H1 (cell line): ENCODE results near the gene NFATC4. TPM values are rescaled to one million over a fixed set of nuclear protein-coding genes. Genes with fewer than 3 reads are reported as not detected.

Experiments used
- CTCF ChIA-PET: fragments of 300-600 bp; sonication (Branson Sonifier 250); formaldehyde crosslinking; loops from one replicate; lab custom pipeline; 2021; ENCODE audit not compliant: partially characterized antibody; lab: Charles Lee
- POLR2A ChIA-PET: fragments of 300-600 bp; sonication (Branson Sonifier 250); formaldehyde crosslinking; loops from one replicate; lab custom pipeline; 2021; ENCODE audit warnings: inconsistent platforms; ENCODE audit not compliant: partially characterized antibody; lab: Charles Lee
- DNase-seq, 2 experiments: peaks; one replicate each; pipeline versions ENCODE4 v3.0.0 to v3.0.0-alpha.2; 2010 to 2022; ENCODE audit warnings: low spot score in 2 of 2, low read depth in 1 of 2, mixed read lengths in 1 of 2
- FAIRE-seq: peaks from 2 replicates; lab custom pipeline; 2011; peaks lifted over from hg19 to GRCh38; lab: Jason Lieb, UNC
- H2AFZ ChIP-seq: 2 replicates; pipeline ENCODE4 v1.8.1; 2012; ENCODE audit warnings: low read length, inconsistent platforms
- H2AK5ac ChIP-seq: 2 replicates; pipeline ENCODE4 v1.6.1; 2013; ENCODE audit warnings: low read depth, low read length
- H2BK120ac ChIP-seq: replicated peaks from 2 replicates; pipeline ENCODE3; 2013; ENCODE audit warnings: low read depth, low read length, inconsistent platforms
- H2BK12ac ChIP-seq: 2 replicates; pipeline ENCODE4 v1.6.1; 2013; ENCODE audit warnings: low read depth, low read length
- H2BK15ac ChIP-seq: 2 replicates; pipeline ENCODE4 v1.6.1; 2013; ENCODE audit warnings: low read length
- H2BK20ac ChIP-seq: 2 replicates; pipeline ENCODE4 v1.6.1; 2013; ENCODE audit warnings: low read length
- H2BK5ac ChIP-seq: 2 replicates; pipeline ENCODE4 v1.6.1; 2013; ENCODE audit warnings: low read depth, low read length
- H3K14ac ChIP-seq: 2 replicates; pipeline ENCODE4 v1.6.1; 2013; ENCODE audit warnings: inconsistent platforms; ENCODE audit not compliant: insufficient read length
- H3K18ac ChIP-seq: 2 replicates; pipeline ENCODE4 v1.6.1; 2013; ENCODE audit warnings: low read length; ENCODE audit errors: extremely low read depth
- H3K23ac ChIP-seq: 2 replicates; pipeline ENCODE4 v1.6.1; 2013; ENCODE audit warnings: inconsistent platforms; ENCODE audit not compliant: insufficient read length
- H3K23me2 ChIP-seq: 2 replicates; pipeline ENCODE4 v1.6.1; 2013; ENCODE audit warnings: low read depth, low read length
- H3K27ac ChIP-seq: 2 replicates; pipeline ENCODE4 v1.6.1; 2011; ENCODE audit warnings: low read depth, low read length, inconsistent platforms
- H3K27me3 ChIP-seq, 4 experiments: replicated peaks in 1 of 4; 1 replicate in 1 of 4; 2 replicates in 3 of 4; pipeline versions ENCODE4 v1.6.1 to v1.8.1; 2011 to 2013; ENCODE audit warnings: low read length in 3 of 4, mild to moderate bottlenecking in 3 of 4, inconsistent platforms in 2 of 4, mixed read lengths in 2 of 4, moderate library complexity in 1 of 4; ENCODE audit not compliant: control insufficient read depth in 3 of 4, insufficient read depth in 3 of 4; ENCODE audit errors: extremely low read depth in 1 of 4
- H3K36me3 ChIP-seq, 4 experiments: 2 replicates each; pipeline versions ENCODE4 v1.6.1 to v1.8.1; 2011 to 2013; ENCODE audit warnings: mild to moderate bottlenecking in 4 of 4, low read length in 3 of 4, moderate library complexity in 2 of 4, control low read depth in 1 of 4, inconsistent platforms in 1 of 4; ENCODE audit not compliant: insufficient read depth in 4 of 4, control insufficient read depth in 2 of 4
- H3K4ac ChIP-seq: replicated peaks from 2 replicates; pipeline ENCODE3; 2013; ENCODE audit warnings: low read length, low read depth, mixed read lengths, inconsistent platforms; ENCODE audit not compliant: insufficient read length
- H3K4me1 ChIP-seq, 4 experiments: replicated peaks in 1 of 4; 1 replicate in 1 of 4; 2 replicates in 3 of 4; pipeline versions ENCODE4 v1.6.1 to v1.8.1; 2011 to 2013; ENCODE audit warnings: low read length in 3 of 4, inconsistent platforms in 2 of 4, mixed read lengths in 1 of 4; ENCODE audit not compliant: insufficient read depth in 4 of 4, control insufficient read depth in 3 of 4
- H3K4me2 ChIP-seq, 2 experiments: 2 replicates each; pipeline versions ENCODE4 v1.6.1 to v1.8.1; 2011 to 2013; ENCODE audit warnings: low read depth in 2 of 2, low read length in 2 of 2, control low read depth in 1 of 2, inconsistent platforms in 1 of 2, mild to moderate bottlenecking in 1 of 2; ENCODE audit not compliant: insufficient read depth in 1 of 2
- H3K4me3 ChIP-seq, 4 experiments: fragments of 200-600, 300-600 bp in 1 of 4; sonication (generic), shearing (Covaris generic), sonication (Bioruptor Twin) in 1 of 4; 2 replicates each; pipeline versions ENCODE4 v1.5.1 to v1.8.1; 2011 to 2016; ENCODE audit warnings: low read length in 4 of 4, low read depth in 3 of 4, control low read depth in 2 of 4, inconsistent platforms in 2 of 4, mild to moderate bottlenecking in 2 of 4, mixed read lengths in 1 of 4, moderate library complexity in 1 of 4; ENCODE audit not compliant: insufficient read depth in 2 of 4; ENCODE audit errors: extremely low read depth in 1 of 4
- H3K56ac ChIP-seq: replicated peaks from 2 replicates; pipeline ENCODE3; 2013; ENCODE audit warnings: low read depth, mild to moderate bottlenecking, mixed read lengths, low read length, inconsistent platforms; ENCODE audit not compliant: insufficient read length
- H3K79me1 ChIP-seq: 2 replicates; pipeline ENCODE4 v1.6.1; 2013; ENCODE audit warnings: low read depth, low read length, control low read depth
- H3K79me2 ChIP-seq, 2 experiments: 2 replicates each; pipeline versions ENCODE4 v1.6.1 to v1.8.1; 2012 to 2013; ENCODE audit warnings: low read length in 2 of 2, mild to moderate bottlenecking in 2 of 2, inconsistent platforms in 1 of 2; ENCODE audit not compliant: insufficient read depth in 2 of 2, control insufficient read depth in 1 of 2
- H3K9ac ChIP-seq, 4 experiments: replicated peaks in 1 of 4; 1 replicate in 1 of 4; 2 replicates in 3 of 4; pipeline versions ENCODE4 v1.6.1 to v1.8.1; 2011 to 2013; ENCODE audit warnings: low read depth in 3 of 4, low read length in 3 of 4, control low read depth in 2 of 4, mild to moderate bottlenecking in 2 of 4, moderate library complexity in 2 of 4, inconsistent platforms in 1 of 4; ENCODE audit errors: extremely low read depth in 1 of 4
- H3K9me3 ChIP-seq, 2 experiments: 2 replicates each; pipeline versions ENCODE4 v1.6.1 to v1.8.1; 2012 to 2013; ENCODE audit warnings: mild to moderate bottlenecking in 2 of 2, moderate library complexity in 2 of 2, control low read depth in 1 of 2, inconsistent platforms in 1 of 2, low read depth in 1 of 2, low read length in 1 of 2, mixed read lengths in 1 of 2; ENCODE audit not compliant: insufficient read depth in 2 of 2
- H4K20me1 ChIP-seq, 2 experiments: replicated peaks in 1 of 2; 2 replicates each; pipeline versions ENCODE3 to v1.8.1; 2011 to 2013; ENCODE audit warnings: inconsistent platforms in 2 of 2, low read length in 2 of 2, mild to moderate bottlenecking in 1 of 2; ENCODE audit not compliant: insufficient read depth in 2 of 2, control insufficient read depth in 1 of 2
- H4K5ac ChIP-seq: 2 replicates; pipeline ENCODE4 v1.6.1; 2013; ENCODE audit warnings: low read length, low read depth, mixed read lengths, inconsistent platforms; ENCODE audit not compliant: insufficient read length
- H4K8ac ChIP-seq: 2 replicates; pipeline ENCODE4 v1.8.0; 2013; ENCODE audit warnings: mild to moderate bottlenecking, moderate library complexity, low read length, inconsistent platforms; ENCODE audit not compliant: insufficient read depth; ENCODE audit errors: extremely low read depth
- H4K91ac ChIP-seq: replicated peaks from 2 replicates; pipeline ENCODE3; 2013; ENCODE audit warnings: low read length, mixed read lengths, inconsistent platforms; ENCODE audit not compliant: insufficient read length
- JUN ChIP-seq: IDR thresholded peaks from 2 replicates; pipeline ENCODE4 v1.6.1; 2011; ENCODE audit warnings: low read depth, mild to moderate bottlenecking, improper control_type of control experiment, low read length
- RAD21 ChIP-seq, 2 experiments: IDR thresholded peaks in 1 of 2; conservative IDR thresholded peaks in 1 of 2; 2 replicates each; pipeline ENCODE4 v1.6.1; 2011; ENCODE audit warnings: low read depth in 2 of 2, low read length in 2 of 2, improper control_type of control experiment in 1 of 2, inconsistent platforms in 1 of 2, mild to moderate bottlenecking in 1 of 2, moderate library complexity in 1 of 2
- SP4 ChIP-seq: IDR thresholded peaks from 2 replicates; pipeline ENCODE4 v1.6.1; 2012; ENCODE audit warnings: low read length, inconsistent platforms
- TBP ChIP-seq: IDR thresholded peaks from 2 replicates; pipeline ENCODE4 v1.6.1; 2011; ENCODE audit warnings: low read depth, low read length, improper control_type of control experiment
- WGBS, 2 experiments: shearing (Covaris generic) in 1 of 2; methylation state at CpG; one replicate each; pipeline versions ENCODE4 v1.1.6 to v1.1.7; 2013 to 2015; ENCODE audit warnings: low lambda C conversion rate in 2 of 2, mixed read lengths in 2 of 2, inconsistent platforms in 1 of 2, low coverage in 1 of 2, missing lambda C conversion rate in 1 of 2; ENCODE audit not compliant: insufficient replicate concordance in 2 of 2, insufficient coverage in 1 of 2, insufficient read length in 1 of 2; ENCODE audit errors: extremely low coverage in 1 of 2, missing lambda C conversion rate in 1 of 2; 5-methylcytosine and 5-hydroxymethylcytosine counted together
- polyA plus RNA-seq, 7 experiments: library from polyadenylated mRNA; depleted of rRNA in 3 of 7; stranded (reverse) in 5 of 7; unstranded in 2 of 7; fragments of >200 nt in 5 of 7; fragments of 200-250 nt in 2 of 7; gene quantifications; 1 replicate in 5 of 7; 2 replicates in 1 of 7; 4 replicates in 1 of 7; pipeline versions ENCODE4 v1.2.1 to v1.2.3, GENCODE V29; 2011 to 2013; ENCODE audit warnings: missing spikeins in 2 of 7, mixed read lengths in 2 of 7
- total RNA-seq: library from RNA; stranded (reverse); fragmentation: NEBNext Ultra II Directional; extraction: Animal tissue kit (Norgen Biotek cat#: 25700); gene quantifications from 2 replicates; pipeline ENCODE4 v1.2.1, GENCODE V29; 2021

NFATC4 gene
- total and polyA plus RNA-seq, 2 of the 8 experiments (the other 6 are each of a cell fraction or from before 2014, with no cell fraction given) = 47.3 to 50.3 TPM

- H3K18ac ChIP-seq = no peak overlapping the region
- no peak overlapping the region for H2BK12ac ChIP-seq
- H3K27me3 ChIP-seq = peaks cover 69 to 96% (median 91%) of the 10 kb centered on the region in 4 experiments
- H3K14ac ChIP-seq = no peak overlapping the region
- H4K91ac ChIP-seq = no peak overlapping the region
- H3K23ac ChIP-seq = no peak overlapping the region
- no peak overlapping the region for H2BK15ac ChIP-seq
- CTCF ChIA-PET = interaction anchor here (0.8 to 27.8 kb wide), 10 partner anchors 8 to 90 kb away, joined by 3 to 664 read pairs (median 5); partner anchors contain the start of genes CBLN3, KHNYN and NFATC4
- H3K36me3 ChIP-seq = no peaks in the 10 kb centered on the region
- no peak for FAIRE-seq
- TF ChIP-seq SP4 = no peak
- TF ChIP-seq TBP = no peak
- TF ChIP-seq RAD21 (IDR thresholded peaks at IDR 0.05 in 1 of 2, conservative IDR thresholded peaks at IDR 0.05 in 1 of 2; ENCODE audit: low read depth in 2 of 2, low read length in 2 of 2) = no peak
- TF ChIP-seq JUN = no peak
- H2AK5ac ChIP-seq = no peak overlapping the region; the same call in 1 of the 2 replicates
- no peak overlapping the region for H3K27ac ChIP-seq
- DNase-seq = no peak
- no peak overlapping the region for H4K8ac ChIP-seq
- peaks cover 26% of the 10 kb centered on the region for H3K23me2 ChIP-seq
- no peak overlapping the region for H2BK20ac ChIP-seq
- no peak overlapping the region for H2AFZ ChIP-seq
- WGBS, 2 experiments = 80% methylated on average over 6 of the region's 7 CpGs; no CpG with 5 or more reads in 1 of the 2 experiments
- H3K56ac ChIP-seq = no peak overlapping the region
- no peak overlapping the region for H3K4ac ChIP-seq
- H2BK120ac ChIP-seq = no peak overlapping the region
- peaks cover 0 to 2% of the 10 kb centered on the region in 2 experiments for H4K20me1 ChIP-seq
- POLR2A ChIA-PET = no interaction called here
- H3K4me1 ChIP-seq = peaks cover 0 to 20% (median 7%) of the 10 kb centered on the region in 4 experiments; a peak in 5 of 7 replicates
- no peak overlapping the region for H4K5ac ChIP-seq
- H3K79me2 ChIP-seq = no peaks in the 10 kb centered on the region
- no peak overlapping the region for H3K4me2 ChIP-seq
- no peak overlapping the region for H3K4me3 ChIP-seq
- no peak overlapping the region for H3K9ac ChIP-seq
- H2BK5ac ChIP-seq = no peak overlapping the region
- no peaks in the 10 kb centered on the region for H3K79me1 ChIP-seq
- H3K9me3 ChIP-seq = no peaks in the 10 kb centered on the region
These were observed 30.7 kb upstream of the NFATC4 start for GRCh38 chr14:24337144-24337823.
